Thoracic aorta (tissue), 2 donors: ENCODE measurements around the gene SLC6A12. TPM values are rescaled to one million over a fixed set of nuclear protein-coding genes. Genes with fewer than 3 reads are reported as not detected.

ENCODE experiments used
- ATAC-seq: fragments of 150-250 bp; one replicate; pipeline ENCODE4 v1.8.0; 2017; ENCODE audit warnings: low read depth; ENCODE audit not compliant: insufficient number of reproducible peaks, low FRiP score
- DNase-seq: peaks from one replicate; pipeline ENCODE4 v3.0.0-alpha.2; 2020; ENCODE audit warnings: low spot score
- H3K27ac ChIP-seq, 2 donors: fragments of 200-600 bp; sonication (generic); 1 replicate in 1 of 2; 2 replicates in 1 of 2; pipeline ENCODE4 v1.5.1; 2016; ENCODE audit warnings: mild to moderate bottlenecking in 2 of 2, moderate library complexity in 2 of 2
- H3K27me3 ChIP-seq: fragments of 200-600 bp; sonication (generic); replicated peaks from 2 replicates; pipeline ENCODE4 v1.6.0; 2016; ENCODE audit warnings: mild to moderate bottlenecking; ENCODE audit not compliant: insufficient read depth
- H3K36me3 ChIP-seq: fragments of 200-600 bp; sonication (generic); one replicate; pipeline ENCODE4 v1.5.1; 2016
- H3K4me1 ChIP-seq, 2 donors: fragments of 200-600 bp; sonication (generic); 1 replicate in 1 of 2; 2 replicates in 1 of 2; pipeline versions ENCODE4 v1.5.1 to v1.6.0; 2016; ENCODE audit warnings: low read depth in 2 of 2, mild to moderate bottlenecking in 1 of 2; ENCODE audit not compliant: control insufficient read depth in 1 of 2
- H3K4me3 ChIP-seq: fragments of 200-600 bp; sonication (generic); 2 replicates; pipeline ENCODE4 v1.5.1; 2016; ENCODE audit warnings: mild to moderate bottlenecking
- H3K9me3 ChIP-seq: fragments of 200-600 bp; sonication (generic); 2 replicates; pipeline ENCODE4 v1.5.1; 2016
- total RNA-seq, 2 donors: library from RNA; depleted of rRNA; stranded (reverse); fragments of >200 nt; gene quantifications; one replicate each; pipeline versions ENCODE4 v1.1.0 to v1.2.3, GENCODE V29; 2016
- TF ChIP-seq, protein P1 (sequence below): fragments of 200-600 bp; sonication (generic); IDR thresholded peaks from one replicate; pipeline ENCODE4 v1.5.1; 2019; ENCODE audit warnings: antibody characterized with exemption

The SLC6A12 gene
- total RNA-seq, 2 donors from 2014 or later = 1.2 to 1.8 TPM

DNA sequence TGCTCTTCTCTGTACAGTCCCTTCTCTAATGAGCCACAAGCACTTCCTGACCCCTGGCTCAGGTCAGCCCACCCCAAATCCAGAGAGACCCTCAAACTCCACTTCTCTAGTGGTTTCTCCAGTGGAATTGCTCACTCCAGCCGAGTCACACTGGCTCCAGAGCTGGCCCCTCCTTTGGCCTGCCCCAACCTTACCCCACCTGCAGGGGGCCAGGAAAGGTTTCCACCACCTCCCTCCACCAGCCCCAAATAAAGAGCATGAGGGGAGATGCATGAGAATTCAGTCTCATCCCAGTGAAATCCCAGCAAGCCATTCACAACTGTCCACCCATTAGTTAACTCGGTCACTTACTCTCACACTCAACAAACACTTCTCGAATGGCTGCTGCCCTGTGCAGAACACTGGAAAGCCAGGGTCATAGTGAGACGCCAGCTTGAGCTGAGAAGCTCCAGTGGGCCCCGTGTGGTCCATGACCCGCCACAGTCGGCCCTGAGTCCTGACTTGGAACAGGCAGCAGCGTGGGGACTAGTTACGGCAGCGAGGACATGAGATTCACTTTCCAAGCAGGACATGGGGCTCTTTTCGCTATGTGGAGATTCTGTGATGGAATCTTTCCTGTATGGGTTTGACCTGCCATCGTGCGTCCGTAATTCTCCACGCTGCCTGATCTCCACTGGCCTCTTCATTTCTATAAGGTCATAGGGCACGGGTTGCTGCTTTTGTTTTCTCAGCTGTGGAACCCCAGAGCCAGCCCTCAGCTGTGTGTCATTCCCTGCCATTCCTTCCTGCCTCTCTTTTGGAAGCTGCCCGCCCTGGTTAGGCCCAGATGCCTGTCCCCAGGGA lies 44.2 kb downstream of the SLC6A12 start:
- no peak for DNase-seq
- TF ChIP-seq, protein P1, sequence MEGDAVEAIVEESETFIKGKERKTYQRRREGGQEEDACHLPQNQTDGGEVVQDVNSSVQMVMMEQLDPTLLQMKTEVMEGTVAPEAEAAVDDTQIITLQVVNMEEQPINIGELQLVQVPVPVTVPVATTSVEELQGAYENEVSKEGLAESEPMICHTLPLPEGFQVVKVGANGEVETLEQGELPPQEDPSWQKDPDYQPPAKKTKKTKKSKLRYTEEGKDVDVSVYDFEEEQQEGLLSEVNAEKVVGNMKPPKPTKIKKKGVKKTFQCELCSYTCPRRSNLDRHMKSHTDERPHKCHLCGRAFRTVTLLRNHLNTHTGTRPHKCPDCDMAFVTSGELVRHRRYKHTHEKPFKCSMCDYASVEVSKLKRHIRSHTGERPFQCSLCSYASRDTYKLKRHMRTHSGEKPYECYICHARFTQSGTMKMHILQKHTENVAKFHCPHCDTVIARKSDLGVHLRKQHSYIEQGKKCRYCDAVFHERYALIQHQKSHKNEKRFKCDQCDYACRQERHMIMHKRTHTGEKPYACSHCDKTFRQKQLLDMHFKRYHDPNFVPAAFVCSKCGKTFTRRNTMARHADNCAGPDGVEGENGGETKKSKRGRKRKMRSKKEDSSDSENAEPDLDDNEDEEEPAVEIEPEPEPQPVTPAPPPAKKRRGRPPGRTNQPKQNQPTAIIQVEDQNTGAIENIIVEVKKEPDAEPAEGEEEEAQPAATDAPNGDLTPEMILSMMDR = no peak
- Histone ChIP-seq H3K4me1 (no peaks in the 10 kb centered on the region), H3K27ac (no peak overlapping the region), H3K36me3 (no peaks in the 10 kb centered on the region), H3K9me3 (no peaks in the 10 kb centered on the region), H3K4me3 (no peak overlapping the region), H3K27me3 (no peaks in the 10 kb centered on the region)
- ATAC-seq = no peak

DNA sequence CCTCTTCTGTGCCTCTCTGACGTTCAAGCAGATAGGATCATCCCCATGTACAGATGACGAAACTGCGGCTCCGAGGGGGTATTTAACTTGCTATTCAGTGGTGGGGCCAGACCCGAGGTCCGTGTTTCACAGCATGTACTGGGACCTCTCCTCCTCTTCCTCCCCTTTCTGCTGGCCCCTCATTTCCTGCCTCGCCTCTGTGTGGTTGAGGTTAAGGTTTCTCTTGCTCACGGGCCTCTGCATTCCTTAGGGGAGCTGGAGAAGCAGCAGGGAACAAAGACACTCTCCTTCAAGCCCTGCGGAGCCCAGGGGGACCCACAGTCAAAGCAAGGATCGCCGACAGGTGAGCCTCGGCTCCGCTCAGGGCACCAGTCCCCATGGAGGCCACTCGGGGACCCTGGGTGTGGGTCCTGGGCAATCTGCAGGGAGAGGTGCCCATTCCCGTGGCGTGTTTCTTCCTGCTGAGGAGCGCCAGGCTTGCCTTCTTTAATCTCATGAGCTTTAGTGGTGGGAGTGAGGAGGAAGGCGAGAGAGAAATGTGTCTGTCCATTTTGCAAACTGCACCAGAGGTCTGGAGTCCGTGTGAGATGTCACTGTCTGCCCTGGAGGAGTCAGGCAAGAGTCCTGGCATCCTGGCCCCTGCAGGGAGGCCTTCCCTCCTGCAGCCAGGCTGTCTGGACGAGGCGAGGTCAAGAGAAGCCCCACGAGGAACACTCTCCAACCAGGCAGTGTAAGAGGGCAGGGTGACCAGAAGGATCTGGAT lies 45.0 kb downstream of the SLC6A12 start:
- H3K27ac ChIP-seq = no peak overlapping the region
- ATAC-seq (no peak), DNase-seq (no peak)
- H3K36me3 ChIP-seq = no peaks in the 10 kb centered on the region
- TF ChIP-seq, protein P1 = no peak
- no peaks in the 10 kb centered on the region for H3K9me3 ChIP-seq
- no peaks in the 10 kb centered on the region for H3K27me3 ChIP-seq
- no peaks in the 10 kb centered on the region for H3K4me1 ChIP-seq
- H3K4me3 ChIP-seq = no peak overlapping the region

DNA sequence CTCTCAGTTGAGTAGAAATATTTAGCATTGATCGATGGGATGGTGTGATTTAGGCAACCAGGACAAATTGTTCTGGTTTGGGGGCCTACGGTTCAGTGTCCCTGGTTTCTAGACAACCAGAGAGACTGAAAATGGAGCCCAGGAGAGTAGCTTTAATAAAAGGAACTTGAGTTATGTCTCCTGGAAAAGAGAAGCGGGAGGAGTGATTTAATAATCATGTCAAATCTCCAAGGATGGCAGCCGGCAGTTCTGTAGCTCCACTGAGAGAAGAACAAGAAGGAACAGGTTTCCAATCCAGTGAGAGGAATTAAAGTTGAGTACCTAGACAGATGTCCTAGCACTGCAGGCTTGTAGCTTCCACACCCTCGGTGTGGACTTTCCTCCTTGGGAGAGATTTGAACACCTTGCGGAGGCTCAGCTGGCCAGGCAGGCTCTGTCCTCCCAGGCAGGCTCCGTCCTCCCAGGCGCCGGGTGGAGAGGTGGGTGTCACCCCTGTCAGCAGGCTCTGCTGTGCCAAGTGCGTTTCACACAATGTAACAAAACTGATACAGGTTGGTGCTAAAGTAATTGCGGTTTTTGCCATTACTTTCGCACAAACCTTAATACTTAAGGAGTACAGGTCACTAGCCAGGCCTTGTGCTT lies 45.9 kb downstream of the SLC6A12 start:
- no peak for DNase-seq
- Histone ChIP-seq H3K27me3 (no peaks in the 10 kb centered on the region), H3K27ac (no peak overlapping the region), H3K36me3 (no peaks in the 10 kb centered on the region), H3K9me3 (no peaks in the 10 kb centered on the region), H3K4me3 (no peak overlapping the region), H3K4me1 (no peaks in the 10 kb centered on the region)
- TF ChIP-seq, protein P1 = no peak
- ATAC-seq = no peak

DNA sequence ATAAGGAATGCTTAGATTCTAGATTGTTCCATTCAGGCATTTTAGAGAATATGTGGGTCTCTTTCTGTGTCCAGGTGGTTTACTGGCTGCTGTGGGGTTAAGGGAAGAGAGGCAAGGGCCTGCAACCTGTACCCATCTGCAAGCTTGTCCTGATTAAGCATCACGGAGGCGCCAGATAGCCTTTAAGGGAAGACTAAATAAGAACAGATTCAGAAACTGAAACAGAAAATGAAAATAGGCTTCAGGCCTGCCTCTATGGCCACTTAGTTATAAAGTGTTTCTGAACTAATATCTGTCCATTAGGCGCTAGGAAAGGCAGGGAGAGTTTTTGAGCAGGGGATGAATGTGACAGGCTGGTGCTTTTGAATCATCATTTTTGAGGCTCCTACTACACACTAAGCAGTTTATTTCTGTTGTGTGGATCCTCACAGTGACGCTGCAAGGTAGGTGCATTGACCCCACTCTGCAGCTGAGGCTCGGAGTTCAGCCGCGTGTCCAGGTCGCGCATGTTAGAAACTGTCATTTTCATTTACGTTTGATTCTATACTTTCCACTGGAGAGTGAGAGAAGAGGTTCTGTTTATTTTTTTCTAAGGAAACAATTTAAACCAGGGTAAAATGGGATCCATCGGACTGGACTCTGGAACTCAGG lies 47.4 kb downstream of the SLC6A12 start:
- Histone ChIP-seq H3K36me3 (no peaks in the 10 kb centered on the region), H3K4me1 (no peaks in the 10 kb centered on the region), H3K27ac (no peak overlapping the region), H3K9me3 (no peaks in the 10 kb centered on the region), H3K27me3 (no peaks in the 10 kb centered on the region), H3K4me3 (no peak overlapping the region)
- DNase-seq = no peak
- TF ChIP-seq, protein P1 = no peak
- ATAC-seq = no peak
